ENCODE results near the gene DIAPH1. TPM values are rescaled to one million over a fixed set of nuclear protein-coding genes. Genes with fewer than 3 reads are reported as not detected.
A peak's percentile ranks its signal among the peaks of the same experiment; 100 is the strongest.

Gene DIAPH1
- polyA plus RNA-seq, 1 donor: 22.7 TPM

- DNase-seq: no peak
Measured at GRCh38 chr5:141639357-141640050, 20.7 kb upstream of the DIAPH1 start.

- DNase-seq: no peak
Measured at GRCh38 chr5:141638771-141639170, 20.0 kb upstream of the DIAPH1 start.

- peak; percentile 51 for DNase-seq
Measured at GRCh38 chr5:141637767-141638419, 19.1 kb upstream of the DIAPH1 start.

GRCh38 chr5:141637123-141637766 lies 18.4 kb upstream of the DIAPH1 start:
- DNase-seq: no peak

- DNase-seq: peak; percentile 91
Measured at GRCh38 chr5:141636413-141637122, 17.8 kb upstream of the DIAPH1 start, which contains the start of the genes HDAC3 and RELL2. Gene HDAC3, minus strand, starts transcription at chr5:141636849. Its CDS starts 59 bp downstream, at chr5:141636790. Gene RELL2, plus strand, starts transcription at chr5:141636997. Its CDS starts 1,229 bp downstream, at chr5:141638226.

- DNase-seq: no peak
Measured at GRCh38 chr5:141636106-141636412, 17.3 kb upstream of the DIAPH1 start.

- no peak for DNase-seq
Measured at GRCh38 chr5:141635646-141636045, 16.8 kb upstream of the DIAPH1 start.

- DNase-seq: no peak
Measured at GRCh38 chr5:141634720-141635119, 15.9 kb upstream of the DIAPH1 start.

- no peak for DNase-seq
Measured at GRCh38 chr5:141633871-141634561, 15.2 kb upstream of the DIAPH1 start.

- no peak for DNase-seq
Measured at GRCh38 chr5:141632650-141633049, 13.8 kb upstream of the DIAPH1 start.

- DNase-seq: no peak
Measured at GRCh38 chr5:141630570-141631140, 11.9 kb upstream of the DIAPH1 start.

- no peak for DNase-seq
Measured at GRCh38 chr5:141628175-141628788, 9.5 kb upstream of the DIAPH1 start.

GRCh38 chr5:141623611-141624010 lies 4.8 kb upstream of the DIAPH1 start:
- no peak for DNase-seq

GRCh38 chr5:141623186-141623585 lies 4.4 kb upstream of the DIAPH1 start:
- no peak for DNase-seq

- DNase-seq: no peak
Measured at GRCh38 chr5:141618030-141618803, 583 bp downstream of the DIAPH1 start.

- no peak for DNase-seq
Measured at GRCh38 chr5:141617682-141618029, 1.1 kb downstream of the DIAPH1 start.

GRCh38 chr5:141617128-141617527 lies 1.7 kb downstream of the DIAPH1 start:
- DNase-seq: no peak

GRCh38 chr5:141615991-141616720 lies 2.6 kb downstream of the DIAPH1 start:
- DNase-seq: no peak

- DNase-seq: no peak
Measured at GRCh38 chr5:141613344-141613743, 5.5 kb downstream of the DIAPH1 start.

GRCh38 chr5:141611289-141611688 lies 7.5 kb downstream of the DIAPH1 start:
- DNase-seq: no peak

Data from hindlimb muscle (tissue), 1 donor.